Natural killer cell (primary cell): ENCODE data around the gene DDX1. TPM values are rescaled to one million over a fixed set of nuclear protein-coding genes. Genes with fewer than 3 reads are reported as not detected.

Source experiments
- ATAC-seq, 3 donors: fragments of 150-1000 bp in 2 of 3; fragments of 200-7000 bp in 1 of 3; cut with Tn5 transposase; 1 replicate in 1 of 3; 2 replicates in 2 of 3; pipeline ENCODE4 v1.10.0; 2021; ENCODE audit warnings: mild to moderate bottlenecking in 2 of 3, moderate library complexity in 2 of 3
- DNase-seq, 2 donors: peaks; one replicate each; pipeline versions ENCODE4 v3.0.0 to v3.0.0-alpha.2; 2013 to 2021; ENCODE audit warnings: mixed read lengths in 1 of 2
- H3K27ac ChIP-seq: one replicate; pipeline ENCODE4 v1.5.1; 2013; ENCODE audit warnings: mild to moderate bottlenecking, low read length
- H3K27me3 ChIP-seq: one replicate; pipeline ENCODE4 v1.6.1; 2013; ENCODE audit warnings: low read length; ENCODE audit not compliant: control insufficient read depth, insufficient read depth
- H3K36me3 ChIP-seq: one replicate; pipeline ENCODE4 v1.6.1; 2013; ENCODE audit warnings: low read length; ENCODE audit not compliant: control insufficient read depth, insufficient read depth
- H3K4me1 ChIP-seq: one replicate; pipeline ENCODE4 v1.6.1; 2013; ENCODE audit warnings: low read length; ENCODE audit not compliant: control insufficient read depth, insufficient read depth
- H3K4me3 ChIP-seq: one replicate; pipeline ENCODE4 v1.5.1; 2013; ENCODE audit warnings: low read length
- H3K9me3 ChIP-seq: one replicate; pipeline ENCODE4 v1.6.1; 2013; ENCODE audit warnings: low read length; ENCODE audit not compliant: control insufficient read depth, insufficient read depth
- H3K27ac Mint-ChIP-seq, 2 donors: one replicate each; pipeline ENCODE4 v1.8.0; 2022; ENCODE audit warnings: mild to moderate bottlenecking in 2 of 2, mixed read lengths in 2 of 2, moderate library complexity in 1 of 2
- H3K27me3 Mint-ChIP-seq, 2 donors: one replicate each; pipeline ENCODE4 v1.8.0; 2022; ENCODE audit warnings: low read depth in 2 of 2, mixed read lengths in 2 of 2
- H3K36me3 Mint-ChIP-seq: one replicate; pipeline ENCODE4 v1.8.0; 2022; ENCODE audit warnings: mixed read lengths
- H3K4me1 Mint-ChIP-seq, 2 donors: one replicate each; pipeline ENCODE4 v1.8.0; 2022; ENCODE audit warnings: mixed read lengths in 2 of 2
- H3K4me3 Mint-ChIP-seq: one replicate; pipeline ENCODE4 v1.8.0; 2022; ENCODE audit warnings: mild to moderate bottlenecking, moderate library complexity, mixed read lengths
- H3K9me3 Mint-ChIP-seq, 2 donors: one replicate each; pipeline ENCODE4 v1.8.0; 2022; ENCODE audit warnings: mixed read lengths in 2 of 2
- WGBS: methylation state at CpG from one replicate; pipeline ENCODE4 v1.1.7; 2013; ENCODE audit warnings: missing lambda C conversion rate; ENCODE audit not compliant: insufficient coverage; 5-methylcytosine and 5-hydroxymethylcytosine counted together
- intact Hi-C: fragments of 100-400 bp; cut with micrococcal nuclease; formaldehyde crosslinking; loops from one replicate; pipeline ENCODE4 v1.14.2; 2022
- total RNA-seq, 4 donors: library from RNA; stranded (reverse); fragments of 120-200 nt in 1 of 4; gene quantifications; one replicate each; pipeline versions ENCODE4 v1.2.3 to v1.2.4, GENCODE V29; 2013 to 2022
- TF ChIP-seq, protein P1 (sequence below): fragments of 200-600 bp; IDR thresholded peaks from one replicate; pipeline ENCODE4 v1.8.0; 2022; ENCODE audit warnings: antibody characterized with exemption

Gene DDX1
- total RNA-seq, 3 donors from 2014 or later (not counting 1 experiment from before 2014, with no cell fraction given) = 28.5 to 43.4 (median 37.2) TPM

- Histone ChIP-seq H3K36me3 (no peaks in the 10 kb centered on the region), H3K27me3 (no peaks in the 10 kb centered on the region), H3K27ac (no peak overlapping the region), H3K9me3 (no peaks in the 10 kb centered on the region), H3K4me1 (no peaks in the 10 kb centered on the region), H3K4me3 (no peak overlapping the region)
- 92% methylated on average over 31 of the region's 31 CpGs for WGBS
- Mint-ChIP-seq H3K27me3 (peaks cover 0 to 9% of the 10 kb centered on the region in 2 donors), H3K4me3 (no peak overlapping the region), H3K4me1 (no peaks in the 10 kb centered on the region), H3K9me3 (no peaks in the 10 kb centered on the region), H3K36me3 (no peaks in the 10 kb centered on the region), H3K27ac (no peak overlapping the region)
- ATAC-seq = no peak
- intact Hi-C loops = no loop called here
- DNase-seq = no peak
- TF ChIP-seq, protein P1, sequence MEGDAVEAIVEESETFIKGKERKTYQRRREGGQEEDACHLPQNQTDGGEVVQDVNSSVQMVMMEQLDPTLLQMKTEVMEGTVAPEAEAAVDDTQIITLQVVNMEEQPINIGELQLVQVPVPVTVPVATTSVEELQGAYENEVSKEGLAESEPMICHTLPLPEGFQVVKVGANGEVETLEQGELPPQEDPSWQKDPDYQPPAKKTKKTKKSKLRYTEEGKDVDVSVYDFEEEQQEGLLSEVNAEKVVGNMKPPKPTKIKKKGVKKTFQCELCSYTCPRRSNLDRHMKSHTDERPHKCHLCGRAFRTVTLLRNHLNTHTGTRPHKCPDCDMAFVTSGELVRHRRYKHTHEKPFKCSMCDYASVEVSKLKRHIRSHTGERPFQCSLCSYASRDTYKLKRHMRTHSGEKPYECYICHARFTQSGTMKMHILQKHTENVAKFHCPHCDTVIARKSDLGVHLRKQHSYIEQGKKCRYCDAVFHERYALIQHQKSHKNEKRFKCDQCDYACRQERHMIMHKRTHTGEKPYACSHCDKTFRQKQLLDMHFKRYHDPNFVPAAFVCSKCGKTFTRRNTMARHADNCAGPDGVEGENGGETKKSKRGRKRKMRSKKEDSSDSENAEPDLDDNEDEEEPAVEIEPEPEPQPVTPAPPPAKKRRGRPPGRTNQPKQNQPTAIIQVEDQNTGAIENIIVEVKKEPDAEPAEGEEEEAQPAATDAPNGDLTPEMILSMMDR = no peak
Observed at GRCh38 chr2:15664273-15665066, 72.8 kb downstream of the DDX1 start.

DNA sequence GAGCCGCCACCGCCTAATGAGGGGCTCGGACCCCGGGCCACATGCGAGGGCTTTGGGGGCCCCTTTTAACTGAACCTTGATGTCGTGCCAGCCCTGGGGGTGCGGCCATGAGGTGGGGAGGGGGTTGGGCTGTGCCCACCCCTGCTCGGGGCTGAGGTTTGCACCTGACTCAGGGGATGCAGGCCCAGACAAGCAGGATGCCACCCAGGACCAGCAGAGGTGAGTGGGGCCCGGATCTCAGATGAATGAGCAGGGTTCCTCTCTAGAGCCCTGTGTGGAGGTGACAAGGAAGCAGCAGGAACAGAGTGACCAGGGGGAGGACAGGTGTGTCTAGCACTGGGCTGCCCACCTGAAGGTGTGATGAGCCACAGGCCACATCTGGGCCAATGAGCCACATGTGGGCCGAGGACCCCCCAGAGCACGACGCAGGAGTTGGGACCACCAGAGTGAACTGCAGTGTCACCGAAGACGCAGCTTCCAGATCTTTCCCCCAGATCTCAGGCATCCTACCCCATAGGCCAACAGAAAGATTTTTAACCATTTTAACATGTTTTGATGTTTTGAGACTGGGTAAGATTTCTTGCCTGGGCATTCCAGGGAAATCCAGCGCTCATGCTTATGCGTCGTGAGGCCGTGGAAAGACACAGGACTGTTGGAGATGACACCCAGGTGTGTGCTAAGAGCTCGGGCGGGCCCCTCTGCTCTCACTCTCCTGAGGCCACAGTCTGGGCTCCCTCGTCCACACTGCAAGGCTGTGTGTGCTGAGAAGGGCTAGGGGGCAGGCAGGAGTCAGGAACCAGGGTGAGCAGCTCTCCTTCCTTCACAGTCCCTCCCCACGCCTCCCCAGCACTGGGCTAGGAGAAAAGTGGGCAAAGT, 73.6 kb downstream of the DDX1 start:
- Histone ChIP-seq H3K27ac (no peak overlapping the region), H3K27me3 (no peaks in the 10 kb centered on the region), H3K36me3 (no peaks in the 10 kb centered on the region), H3K4me1 (no peaks in the 10 kb centered on the region), H3K9me3 (no peaks in the 10 kb centered on the region), H3K4me3 (no peak overlapping the region)
- ATAC-seq (no peak), DNase-seq (no peak)
- Mint-ChIP-seq H3K4me3 (no peak overlapping the region), H3K36me3 (no peaks in the 10 kb centered on the region), H3K27ac (no peak overlapping the region), H3K27me3 (peaks cover 0 to 9% of the 10 kb centered on the region in 2 donors), H3K4me1 (no peaks in the 10 kb centered on the region), H3K9me3 (no peaks in the 10 kb centered on the region)
- WGBS = 92% methylated on average over 22 of the region's 22 CpGs
- intact Hi-C loops = no loop called here
- TF ChIP-seq, protein P1 = no peak

GRCh38 chr2:15665943-15666460, 74.3 kb downstream of the DDX1 start:
- no peaks in the 10 kb centered on the region for H3K36me3 Mint-ChIP-seq
- TF ChIP-seq, protein P1 = no peak

More at GRCh38 chr2:15665943-15666460, 74.3 kb downstream of the DDX1 start:
- H3K27me3 Mint-ChIP-seq = peaks cover 0 to 9% of the 10 kb centered on the region in 2 donors
- no peaks in the 10 kb centered on the region for H3K4me1 Mint-ChIP-seq
- WGBS = 91% methylated on average over 9 of the region's 9 CpGs
- H3K9me3 ChIP-seq = no peaks in the 10 kb centered on the region
- no peaks in the 10 kb centered on the region for H3K9me3 Mint-ChIP-seq
- no peak overlapping the region for H3K4me3 Mint-ChIP-seq
- no peak overlapping the region for H3K4me3 ChIP-seq
- H3K4me1 ChIP-seq = no peaks in the 10 kb centered on the region
- no peak overlapping the region for H3K27ac ChIP-seq
- H3K27me3 ChIP-seq = no peaks in the 10 kb centered on the region
- no peak overlapping the region for H3K27ac Mint-ChIP-seq
- intact Hi-C loops = no loop called here
- H3K36me3 ChIP-seq = no peaks in the 10 kb centered on the region
- no peak for ATAC-seq
- no peak for DNase-seq
